Stimulated activated naive CD8-positive, alpha-beta T cell treated with anti-CD3 and anti-CD28 coated beads, Interleukin-15, Interleukin-2, amounts not matched to agents 100 ng/mL and 50 ng/mL, for 24 hours (primary cell): ENCODE data around the gene AFG1L.
"Not testable (repeated sequence)": the region's sequence is repeated elsewhere in the genome, so short reads cannot be mapped to it uniquely, and the experiment has no call there.

Experiments used
- H3K27ac Mint-ChIP-seq: one replicate; pipeline ENCODE4 v1.8.0; 2021; ENCODE audit warnings: mild to moderate bottlenecking, mixed read lengths
- H3K27me3 Mint-ChIP-seq: one replicate; pipeline ENCODE4 v1.8.0; 2021; ENCODE audit warnings: mixed read lengths
- H3K36me3 Mint-ChIP-seq: one replicate; pipeline ENCODE4 v1.8.0; 2021; ENCODE audit warnings: low read depth, mixed read lengths
- H3K4me1 Mint-ChIP-seq: one replicate; pipeline ENCODE4 v1.8.0; 2021; ENCODE audit warnings: low read depth, mixed read lengths
- H3K4me3 Mint-ChIP-seq: one replicate; pipeline ENCODE4 v1.8.0; 2021; ENCODE audit warnings: mild to moderate bottlenecking, mixed read lengths
- H3K9me3 Mint-ChIP-seq: one replicate; pipeline ENCODE4 v1.8.0; 2021; ENCODE audit warnings: mixed read lengths

The AFG1L gene

GRCh38 chr6:108294727-108295625 lies at the start of gene AFG1L:
Gene AFG1L, plus strand, starts transcription at chr6:108295054. Its CDS starts 26 bp downstream, at chr6:108295080.
- Mint-ChIP-seq H3K4me1 (peaks cover 20% of the 10 kb centered on the region), H3K27me3 (no peaks in the 10 kb centered on the region), H3K4me3 (peak within 1 kb of the TSS; percentile 92), H3K36me3 (peaks cover 3% of the 10 kb centered on the region), H3K27ac (peak within 1 kb of the TSS; percentile 99), H3K9me3 (no peaks in the 10 kb centered on the region)

GRCh38 chr6:108245095-108245494 lies 49.8 kb upstream of the AFG1L start:
- Mint-ChIP-seq H3K36me3 (peaks cover 68% of the 10 kb centered on the region), H3K4me1 (peaks cover 33% of the 10 kb centered on the region)
- H3K27ac Mint-ChIP-seq, H3K9me3 Mint-ChIP-seq, H3K27me3 Mint-ChIP-seq, H3K4me3 Mint-ChIP-seq: not testable (repeated sequence)

- Mint-ChIP-seq H3K27me3 (no peaks in the 10 kb centered on the region), H3K9me3 (no peaks in the 10 kb centered on the region), H3K4me1 (peaks cover 43% of the 10 kb centered on the region), H3K27ac (no peak overlapping the region), H3K36me3 (peaks cover 61% of the 10 kb centered on the region), H3K4me3 (no peak overlapping the region)
These were observed 46.8 kb upstream of the AFG1L start for GRCh38 chr6:108247965-108248536.

- Mint-ChIP-seq H3K4me3 (no peak overlapping the region), H3K9me3 (no peaks in the 10 kb centered on the region), H3K27me3 (no peaks in the 10 kb centered on the region), H3K27ac (no peak overlapping the region), H3K4me1 (peaks cover 53% of the 10 kb centered on the region), H3K36me3 (peaks cover 59% of the 10 kb centered on the region)
These were observed 44.5 kb upstream of the AFG1L start for GRCh38 chr6:108250240-108250866.

- H3K27me3 Mint-ChIP-seq, result no peaks in the 10 kb centered on the region
- no peaks in the 10 kb centered on the region for H3K9me3 Mint-ChIP-seq
- no peak overlapping the region for H3K27ac Mint-ChIP-seq
- peaks cover 57% of the 10 kb centered on the region for H3K4me1 Mint-ChIP-seq
- peaks cover 52% of the 10 kb centered on the region for H3K36me3 Mint-ChIP-seq
- no peak overlapping the region for H3K4me3 Mint-ChIP-seq
These were observed 43.6 kb upstream of the AFG1L start for GRCh38 chr6:108251252-108251651.

GRCh38 chr6:108252055-108252454 lies 42.8 kb upstream of the AFG1L start:
- Mint-ChIP-seq H3K36me3 (peaks cover 51% of the 10 kb centered on the region), H3K27me3 (no peaks in the 10 kb centered on the region), H3K27ac (no peak overlapping the region), H3K4me1 (peaks cover 65% of the 10 kb centered on the region), H3K4me3 (no peak overlapping the region), H3K9me3 (no peaks in the 10 kb centered on the region)

GRCh38 chr6:108253241-108253640 lies 41.6 kb upstream of the AFG1L start:
- H3K27me3 Mint-ChIP-seq, result no peaks in the 10 kb centered on the region
- H3K4me1 Mint-ChIP-seq, result peaks cover 67% of the 10 kb centered on the region
- H3K9me3 Mint-ChIP-seq, result no peaks in the 10 kb centered on the region
- H3K4me3 Mint-ChIP-seq, result no peak overlapping the region
- H3K27ac Mint-ChIP-seq, result no peak overlapping the region
- peaks cover 42% of the 10 kb centered on the region for H3K36me3 Mint-ChIP-seq

- no peaks in the 10 kb centered on the region for H3K27me3 Mint-ChIP-seq
- H3K9me3 Mint-ChIP-seq, result no peaks in the 10 kb centered on the region
- peaks cover 37% of the 10 kb centered on the region for H3K36me3 Mint-ChIP-seq
- H3K4me1 Mint-ChIP-seq, result peaks cover 72% of the 10 kb centered on the region
- no peak overlapping the region for H3K4me3 Mint-ChIP-seq
- H3K27ac Mint-ChIP-seq, result no peak overlapping the region
These were observed 40.1 kb upstream of the AFG1L start for GRCh38 chr6:108254433-108255410.

- Mint-ChIP-seq H3K27me3 (no peaks in the 10 kb centered on the region), H3K4me3 (peak overlapping the region; percentile 94), H3K9me3 (no peaks in the 10 kb centered on the region), H3K4me1 (peaks cover 43% of the 10 kb centered on the region), H3K27ac (peak overlapping the region; percentile 83), H3K36me3 (peaks cover 5% of the 10 kb centered on the region)
These were observed 34.6 kb upstream of the AFG1L start for GRCh38 chr6:108260126-108260808.

GRCh38 chr6:108260809-108261569 lies 33.9 kb upstream of the AFG1L start, which contains the start of gene SNX3:
Gene SNX3, minus strand, starts transcription at chr6:108261040. Its CDS starts 119 bp downstream, at chr6:108260921.
- Mint-ChIP-seq H3K27me3 (no peaks in the 10 kb centered on the region), H3K36me3 (peaks cover 5% of the 10 kb centered on the region), H3K9me3 (no peaks in the 10 kb centered on the region), H3K4me1 (peaks cover 41% of the 10 kb centered on the region), H3K4me3 (peak within 1 kb of the TSS; percentile 94), H3K27ac (peak within 1 kb of the TSS; percentile 98)

GRCh38 chr6:108263371-108263770 lies 31.5 kb upstream of the AFG1L start:
- Mint-ChIP-seq H3K36me3 (no peaks in the 10 kb centered on the region), H3K4me1 (peaks cover 23% of the 10 kb centered on the region), H3K27ac (no peak overlapping the region), H3K4me3 (no peak overlapping the region), H3K27me3 (no peaks in the 10 kb centered on the region), H3K9me3 (no peaks in the 10 kb centered on the region)

GRCh38 chr6:108268845-108269244 lies 26.0 kb upstream of the AFG1L start:
- H3K27ac Mint-ChIP-seq, result no peak overlapping the region

GRCh38 chr6:108269955-108270354 lies 24.9 kb upstream of the AFG1L start:
- H3K36me3 Mint-ChIP-seq, H3K4me1 Mint-ChIP-seq, H3K9me3 Mint-ChIP-seq, H3K4me3 Mint-ChIP-seq, H3K27me3 Mint-ChIP-seq, H3K27ac Mint-ChIP-seq: not testable (repeated sequence)

More at GRCh38 chr6:108268845-108269244, 26.0 kb upstream of the AFG1L start:
- Mint-ChIP-seq H3K36me3 (no peaks in the 10 kb centered on the region), H3K27me3 (no peaks in the 10 kb centered on the region), H3K4me1 (no peaks in the 10 kb centered on the region), H3K9me3 (no peaks in the 10 kb centered on the region), H3K4me3 (no peak overlapping the region)
